Loucy (cell line): ENCODE measurements around the gene BCAS3.

Source experiments
- CTCF ChIP-seq: fragments of 200-600 bp; sonication (generic); conservative IDR thresholded peaks from 2 replicates; pipeline ENCODE4 v1.5.1; 2014; ENCODE audit warnings: mild to moderate bottlenecking, antibody characterized with exemption, low read length
- EZH2phosphoT487 ChIP-seq: fragments of 200-600 bp; IDR thresholded peaks from 2 replicates; pipeline ENCODE4 v1.6.1; 2018; ENCODE audit warnings: antibody characterized with exemption, mild to moderate bottlenecking, moderate library complexity, borderline replicate concordance

- TF ChIP-seq CTCF (no peak), EZH2phosphoT487 (no peak)
These were observed 173.5 kb downstream of the BCAS3 start for GRCh38 chr17:60851181-60851580.
